NCI-H2196 (cell line): ENCODE data around the gene SPACA7.

Source experiments
- DNase-seq: peaks from one replicate; lab custom pipeline; 2025; ENCODE audit not compliant: unreplicated experiment; lab: John Stamatoyannopoulos, UW

SPACA7 gene

DNA sequence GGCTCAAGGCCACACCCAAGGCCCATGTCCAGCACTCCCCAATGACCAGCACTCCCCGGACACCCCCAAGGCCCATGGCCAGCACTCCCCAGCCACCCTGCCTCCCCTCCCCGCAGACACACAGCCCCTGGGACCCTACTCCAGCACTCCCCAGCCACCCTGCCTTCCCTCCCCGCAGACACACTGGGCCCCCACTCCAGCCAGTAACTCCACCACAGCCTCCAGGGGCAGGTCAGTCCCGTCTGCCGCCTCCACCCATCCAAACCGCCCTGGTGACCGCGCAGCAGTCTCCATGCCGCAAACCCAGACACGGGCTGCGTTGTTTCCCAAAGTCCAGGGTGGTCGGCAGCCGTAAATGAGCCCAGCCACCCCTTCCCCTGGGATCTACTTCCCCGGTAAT lies 70.7 kb downstream of the SPACA7 start:
- DNase-seq = no peak

DNA sequence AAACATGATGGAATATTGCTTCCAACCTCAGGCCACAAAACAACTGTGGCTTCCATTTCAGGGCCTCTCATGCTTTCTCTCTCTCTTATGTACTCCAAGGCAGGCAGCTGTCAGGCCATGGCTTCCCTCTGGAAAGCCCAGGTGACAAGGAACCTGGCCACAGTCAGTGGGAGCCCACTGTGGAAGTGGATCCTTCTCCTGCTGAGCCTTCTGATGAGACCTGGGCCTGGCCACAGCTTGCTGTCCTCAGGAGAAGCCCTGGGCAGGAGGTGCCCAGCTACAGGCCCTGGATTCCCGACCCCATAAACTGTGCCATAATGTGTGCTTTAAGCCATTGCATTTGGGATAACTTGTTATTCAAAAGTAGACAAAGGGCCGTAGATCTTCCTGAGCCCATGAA lies 71.2 kb downstream of the SPACA7 start:
- no peak for DNase-seq

DNA sequence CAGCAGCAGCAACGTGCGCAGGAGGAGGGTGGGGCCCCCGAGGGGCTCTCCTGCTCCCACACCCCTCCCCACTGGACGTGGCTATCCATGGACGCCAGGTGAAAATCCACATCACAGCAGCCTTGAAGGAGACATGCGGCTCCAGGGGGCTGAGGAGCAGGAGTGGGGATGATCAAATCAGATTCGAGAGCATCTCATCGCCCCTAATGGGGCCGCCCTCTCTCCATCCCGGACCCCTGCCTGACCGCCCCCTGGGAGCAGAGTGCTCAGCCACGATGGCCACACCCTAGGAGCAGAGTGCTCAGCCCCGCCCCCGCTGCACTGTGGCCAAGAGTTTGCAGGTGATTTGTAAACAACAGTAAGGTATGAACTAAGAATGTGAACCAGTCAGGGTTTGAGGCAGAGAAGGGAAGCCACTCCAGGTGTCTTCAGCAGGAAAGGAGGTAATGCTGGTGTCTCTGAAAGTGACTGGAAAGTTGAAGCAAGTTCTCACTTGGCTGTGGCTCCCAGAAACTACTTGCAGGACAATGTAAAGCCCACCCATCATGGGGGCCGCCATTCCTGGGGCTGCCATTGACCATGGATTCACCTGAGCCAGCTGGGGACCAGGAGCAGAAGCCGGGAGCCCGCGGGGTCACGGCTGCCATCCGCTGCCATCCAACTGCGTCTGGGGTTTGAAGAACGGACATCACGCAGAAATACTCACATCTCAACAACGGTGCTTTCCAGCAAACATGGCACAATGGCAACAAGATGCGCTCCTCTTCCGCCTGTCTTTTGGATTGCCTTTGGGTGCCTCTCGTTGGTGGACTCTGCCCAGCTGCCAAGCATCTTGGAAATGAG lies 71.8 kb downstream of the SPACA7 start:
- DNase-seq = no peak

DNA sequence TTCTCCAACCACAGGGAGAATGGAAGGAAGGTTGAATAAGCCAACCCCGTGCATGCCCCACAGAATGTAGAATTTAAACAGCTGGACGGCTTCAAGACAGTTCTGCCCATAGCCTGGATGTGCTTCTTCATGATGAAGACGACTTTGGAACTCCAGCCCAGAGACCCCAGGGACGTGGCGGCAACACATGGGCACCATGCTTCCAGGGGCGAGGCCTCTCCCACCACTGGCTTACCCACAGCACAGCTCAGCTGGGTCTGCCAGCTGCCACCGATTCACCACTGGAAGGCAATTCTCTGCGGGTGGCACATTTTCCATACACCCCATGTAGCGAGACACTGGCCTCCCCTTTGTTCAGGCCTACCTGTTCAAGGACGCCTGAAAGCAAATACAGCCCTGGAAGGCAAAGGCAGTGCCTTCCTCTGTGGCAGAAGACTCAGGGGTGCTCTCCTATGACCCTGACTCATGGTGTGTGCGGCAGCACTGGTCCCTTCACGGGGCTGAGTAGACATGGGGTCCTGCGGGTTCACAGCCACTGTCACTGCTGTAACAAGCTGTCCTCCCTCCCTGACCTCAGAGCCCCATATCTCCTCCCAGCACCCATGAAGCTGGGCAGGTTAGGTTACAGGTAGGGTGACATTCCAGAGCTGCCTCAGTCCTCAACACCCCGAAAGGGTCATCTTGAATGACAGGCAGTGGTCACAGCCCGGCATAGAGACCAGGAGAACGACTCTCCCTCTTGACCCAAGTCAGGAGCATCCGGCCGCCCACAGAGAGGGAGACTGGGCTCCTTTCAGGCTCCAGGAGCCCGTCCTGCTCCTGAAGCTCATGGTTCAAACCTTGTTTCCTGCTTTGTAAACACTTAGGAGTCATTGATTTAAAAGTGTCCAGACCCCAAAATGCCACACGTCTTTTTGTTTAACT lies 72.7 kb downstream of the SPACA7 start:
- DNase-seq = no peak

- DNase-seq = no peak
Measured at GRCh38 chr13:112449545-112449930, 73.4 kb downstream of the SPACA7 start.

DNA sequence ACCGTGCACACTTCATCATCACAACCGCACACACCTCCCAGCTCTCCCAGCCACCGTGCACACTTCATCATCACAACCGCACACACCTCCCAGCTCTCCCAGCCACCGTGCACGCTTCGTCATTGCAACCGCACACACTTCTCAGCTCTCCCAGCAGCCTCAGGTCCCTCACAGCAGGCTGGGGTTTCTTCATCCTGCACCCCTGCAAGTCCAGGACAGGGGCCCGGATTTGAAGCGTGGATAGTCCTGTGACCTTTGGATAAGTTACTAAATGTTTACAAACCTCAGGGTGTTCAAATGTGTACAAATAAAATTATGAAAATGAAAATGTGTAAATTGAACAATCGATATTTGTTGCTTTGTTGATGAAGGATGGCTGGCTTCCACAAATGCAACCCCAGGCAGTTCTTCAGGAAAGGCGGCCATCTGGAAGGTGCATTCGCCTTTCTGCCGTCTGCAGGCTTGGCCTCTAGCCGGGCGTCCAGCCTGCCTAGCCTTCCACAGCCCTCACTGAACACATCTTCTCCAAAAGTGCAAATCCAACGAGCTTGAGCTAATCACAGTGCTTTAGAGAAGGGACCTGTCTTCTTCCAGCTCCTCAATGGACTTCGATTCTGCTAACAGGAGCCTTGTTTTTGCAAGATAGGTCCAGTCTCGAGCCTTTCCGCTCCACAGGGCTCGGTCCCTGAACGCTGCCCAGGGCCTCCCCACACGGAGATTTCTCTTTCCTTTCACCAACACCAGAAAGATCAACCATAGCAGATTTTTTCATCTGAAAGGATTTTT lies 74.2 kb downstream of the SPACA7 start:
- DNase-seq = no peak

- peak; percentile 16 for DNase-seq
Measured at GRCh38 chr13:112450904-112451240, 74.7 kb downstream of the SPACA7 start.

DNA sequence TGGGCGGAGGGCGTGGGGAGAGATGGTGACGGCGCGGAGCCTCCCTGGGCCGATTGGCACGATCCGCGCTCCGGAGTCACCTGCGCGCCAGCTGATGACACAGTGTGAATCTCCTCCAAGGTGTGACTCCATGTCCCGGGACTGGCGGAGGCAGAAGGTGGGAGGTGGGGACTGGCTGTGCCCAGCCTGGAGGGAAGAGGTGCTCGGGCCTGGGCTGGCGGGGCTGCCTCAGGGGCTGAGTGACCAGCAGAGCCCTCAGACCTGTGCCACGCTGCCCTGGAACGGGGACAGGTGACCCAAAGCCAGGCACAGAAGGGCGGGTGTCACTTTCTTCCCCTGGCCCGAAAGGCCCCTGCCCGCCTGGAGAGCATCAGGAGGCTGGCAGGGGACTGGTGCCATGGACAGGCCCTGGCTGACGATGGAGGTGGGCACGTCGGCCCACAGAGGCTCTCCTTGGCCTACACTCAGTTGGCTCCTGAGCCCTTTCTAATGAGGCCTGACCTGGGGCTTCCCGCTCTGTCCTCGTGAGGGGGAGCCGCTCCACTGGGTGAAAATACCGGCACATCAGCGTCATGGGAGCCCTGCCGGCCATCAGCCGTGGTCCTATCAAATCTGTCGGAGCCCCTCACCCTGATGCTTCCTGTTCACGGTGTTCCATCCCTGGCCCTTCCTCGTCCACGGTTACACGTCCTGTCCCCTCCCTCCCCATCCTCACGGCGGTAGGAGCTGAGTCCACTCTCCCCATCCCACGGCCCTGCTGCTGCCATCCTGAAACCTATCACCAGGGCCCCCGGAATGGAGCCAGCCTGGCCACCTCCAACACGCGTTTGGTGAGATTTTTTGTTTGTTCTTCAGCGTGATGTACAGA lies 75.6 kb downstream of the SPACA7 start:
- no peak for DNase-seq

- no peak for DNase-seq
Measured at GRCh38 chr13:112452380-112453206, 76.4 kb downstream of the SPACA7 start.

- DNase-seq = no peak
Measured at GRCh38 chr13:112453207-112453829, 77.2 kb downstream of the SPACA7 start.

DNA sequence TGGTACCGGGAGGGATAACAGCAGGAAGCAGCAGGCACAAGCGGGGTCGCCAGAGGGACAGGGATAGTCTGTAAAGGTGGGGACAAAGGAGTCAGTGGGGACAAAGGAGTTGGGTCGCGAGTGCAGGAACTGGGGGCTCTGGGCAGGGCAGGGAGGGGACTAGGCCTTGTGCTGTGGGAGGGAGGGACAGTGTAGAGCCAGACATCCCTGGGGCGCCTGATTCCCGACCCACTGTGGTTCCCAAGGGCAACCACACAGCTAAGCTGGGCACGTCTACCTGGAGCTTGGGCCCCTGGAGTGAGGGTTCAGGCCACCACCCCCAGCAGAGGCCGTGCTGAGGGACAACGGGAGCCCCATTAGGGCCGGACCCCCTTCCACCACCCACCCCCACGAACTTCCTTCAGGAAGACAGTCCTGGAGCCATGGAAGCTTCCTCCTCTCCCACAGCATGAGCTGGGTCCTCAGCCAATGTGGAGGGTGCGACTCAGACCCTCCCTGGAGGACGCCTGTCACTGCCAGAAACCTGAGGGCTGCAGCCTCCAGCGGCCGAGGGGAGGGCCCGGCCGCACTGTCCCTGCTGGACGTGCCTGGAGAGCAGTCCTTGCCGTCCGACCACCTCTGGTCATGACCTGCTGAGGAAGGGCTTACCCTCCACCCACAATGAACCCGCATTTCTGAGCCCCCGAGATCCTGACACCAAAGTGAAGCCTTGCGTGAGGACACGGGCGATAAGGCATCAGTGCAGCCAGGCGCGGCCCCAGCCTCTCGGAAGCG lies 77.9 kb downstream of the SPACA7 start:
- DNase-seq = no peak

DNA sequence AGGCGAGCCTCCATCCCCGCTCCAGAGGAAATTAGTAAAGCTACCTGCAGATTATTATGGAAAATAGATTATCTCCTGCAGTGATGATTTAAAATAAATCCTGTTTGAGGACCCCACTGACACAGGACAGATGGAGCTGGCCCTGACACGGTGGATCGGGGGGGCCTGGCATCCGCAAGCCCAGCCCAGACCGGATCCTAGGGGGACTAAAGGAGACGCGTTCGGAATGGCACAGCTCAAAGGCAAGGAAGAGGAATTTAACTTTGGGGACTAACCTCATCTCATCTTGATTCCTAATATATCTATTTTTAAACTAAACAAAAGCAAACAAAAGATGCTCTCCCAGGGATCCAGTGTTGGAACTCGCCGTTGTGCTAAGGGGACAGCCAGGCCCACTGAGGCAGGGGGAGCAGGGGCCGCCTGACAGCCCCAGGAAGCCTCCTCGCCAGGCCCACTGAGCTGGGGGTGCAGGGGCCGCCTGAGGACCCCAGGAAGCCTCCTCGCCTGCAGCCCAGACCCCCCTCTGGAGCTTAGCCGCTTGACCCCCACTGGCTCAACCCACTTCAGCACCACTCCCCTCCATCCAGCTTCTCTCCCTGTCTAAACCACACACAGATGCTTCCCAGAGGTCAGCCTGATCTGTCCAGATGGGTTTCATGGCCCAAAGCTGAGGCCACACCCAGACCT lies 78.6 kb downstream of the SPACA7 start:
- no peak for DNase-seq

DNA sequence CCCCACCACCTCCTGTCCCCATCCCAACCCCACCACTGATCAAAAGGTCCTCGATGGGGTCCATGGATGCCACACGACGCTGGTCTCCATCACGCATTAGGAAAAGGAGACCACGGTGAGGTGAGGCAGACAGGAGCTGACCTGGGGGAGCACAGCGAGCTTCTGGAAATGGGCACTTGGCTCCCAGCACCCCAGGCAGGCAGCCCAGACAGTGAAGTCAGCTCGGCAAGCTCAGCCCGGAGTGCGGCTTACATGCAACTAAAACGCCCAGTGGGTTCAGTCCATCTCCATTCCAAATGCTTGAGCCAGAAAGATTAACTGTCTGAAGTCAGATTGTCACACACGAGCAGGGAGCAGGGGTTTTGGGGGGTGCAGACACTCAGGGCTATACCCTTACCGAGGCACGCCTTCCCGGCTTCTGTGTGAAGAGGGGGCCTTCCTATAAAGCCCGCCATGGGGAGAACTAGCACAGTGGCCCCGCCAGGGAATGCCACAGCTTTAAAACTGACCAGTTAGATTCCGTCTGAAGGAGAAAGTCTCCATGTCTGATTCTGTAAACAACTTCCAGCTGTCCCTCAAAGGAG lies 79.4 kb downstream of the SPACA7 start:
- DNase-seq = no peak

GRCh38 chr13:112456138-112457056 lies 80.2 kb downstream of the SPACA7 start:
- DNase-seq = no peak

DNA sequence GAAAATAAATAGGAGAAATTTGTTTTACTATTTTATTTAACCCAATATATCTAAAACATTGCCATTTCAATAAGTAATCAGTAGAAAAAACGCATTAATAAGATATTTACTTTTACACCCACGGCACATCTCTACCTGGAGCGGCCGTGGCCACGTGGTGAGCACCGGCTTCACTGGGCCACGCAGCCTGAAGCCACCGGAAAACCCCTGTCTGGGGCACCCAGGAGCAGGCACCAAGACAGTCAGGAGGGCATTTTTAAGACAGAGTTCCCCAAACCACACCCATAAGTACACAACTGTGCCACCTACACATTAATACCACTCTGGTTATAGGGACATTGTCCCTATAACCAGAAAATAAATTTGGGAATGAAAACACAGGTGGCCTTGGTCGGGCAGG lies 80.9 kb downstream of the SPACA7 start:
- DNase-seq = no peak

DNA sequence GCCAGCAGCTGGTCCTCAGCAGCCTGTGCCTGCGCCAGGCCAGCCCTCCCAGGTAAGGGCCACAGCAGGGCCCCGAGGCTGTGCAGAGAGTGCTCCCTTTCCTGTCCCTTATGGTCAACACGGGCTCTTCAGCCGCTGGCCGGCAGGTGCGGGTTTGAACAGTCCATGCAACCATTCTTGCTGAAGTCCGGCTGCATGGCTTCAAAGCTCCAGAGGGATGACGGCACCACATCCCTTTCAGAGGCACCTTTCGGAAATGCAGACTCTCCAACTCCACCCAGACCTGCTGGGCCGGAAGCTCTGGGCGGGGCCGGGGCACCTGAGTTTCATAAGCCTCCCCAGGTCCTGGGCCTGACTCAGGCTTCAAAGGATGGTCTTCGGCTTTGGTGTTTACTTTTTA lies 81.3 kb downstream of the SPACA7 start:
- DNase-seq = no peak
